ENCODE results near the gene RAB11FIP4.

The RAB11FIP4 gene

GRCh38 chr17:31369266-31369665 lies 22.2 kb upstream of the RAB11FIP4 start:
- no peak overlapping the region for H3K27ac ChIP-seq (ENCODE audit: low read depth, low read length)
- H3K9me3 ChIP-seq (ENCODE audit: control insufficient read depth, insufficient read depth, low read length): no peaks in the 10 kb centered on the region
- H3K9me2 ChIP-seq (replicated peaks; ENCODE audit: control insufficient read depth, low read length): no peaks in the 10 kb centered on the region
- H3K36me3 ChIP-seq (ENCODE audit: control insufficient read depth, low read length): peaks cover 41% of the 10 kb centered on the region
- peaks cover 5% of the 10 kb centered on the region; the same call in 1 of the 2 replicates for H3F3A ChIP-seq (ENCODE audit: control insufficient read depth, insufficient read depth)
- no peak overlapping the region for H3K4me2 ChIP-seq (ENCODE audit: low read length)
- peaks cover 21% of the 10 kb centered on the region for H3K4me1 ChIP-seq (ENCODE audit: control insufficient read depth, low read length)
- no peaks in the 10 kb centered on the region for H3K27me3 ChIP-seq (ENCODE audit: control insufficient read depth, low read length)
- no peaks in the 10 kb centered on the region for H3K79me2 ChIP-seq (ENCODE audit: control insufficient read depth, low read length)
- no peaks in the 10 kb centered on the region for H4K20me1 ChIP-seq (ENCODE audit: control insufficient read depth, insufficient read depth, low read depth, low read length)
- no peak for TF ChIP-seq EZH2phosphoT487 (IDR thresholded peaks at IDR 0.05; ENCODE audit: borderline replicate concordance, low read length)
- TF ChIP-seq CTCF (IDR thresholded peaks at IDR 0.05; ENCODE audit: low read depth, low read length, poor library complexity, severe bottlenecking): no peak
- no peak overlapping the region for H3K4me3 ChIP-seq (ENCODE audit: low read length)

GRCh38 chr17:31371511-31372097 lies 19.9 kb upstream of the RAB11FIP4 start:
- H3K4me2 ChIP-seq (ENCODE audit: low read length): no peak overlapping the region
- TF ChIP-seq CTCF (IDR thresholded peaks at IDR 0.05; ENCODE audit: low read depth, low read length, poor library complexity, severe bottlenecking) (no peak), EZH2phosphoT487 (IDR thresholded peaks at IDR 0.05; ENCODE audit: borderline replicate concordance, low read length) (no peak)
- peaks cover 5% of the 10 kb centered on the region; the same call in 1 of the 2 replicates for H3F3A ChIP-seq (ENCODE audit: control insufficient read depth, insufficient read depth)
- H3K36me3 ChIP-seq (ENCODE audit: control insufficient read depth, low read length): peaks cover 42% of the 10 kb centered on the region
- no peaks in the 10 kb centered on the region for H3K79me2 ChIP-seq (ENCODE audit: control insufficient read depth, low read length)
- H3K27ac ChIP-seq (ENCODE audit: low read depth, low read length): no peak overlapping the region
- no peaks in the 10 kb centered on the region for H3K27me3 ChIP-seq (ENCODE audit: control insufficient read depth, low read length)
- H3K4me3 ChIP-seq (ENCODE audit: low read length): no peak overlapping the region
- no peaks in the 10 kb centered on the region for H3K9me2 ChIP-seq (replicated peaks; ENCODE audit: control insufficient read depth, low read length)
- no peaks in the 10 kb centered on the region for H4K20me1 ChIP-seq (ENCODE audit: control insufficient read depth, insufficient read depth, low read depth, low read length)
- H3K4me1 ChIP-seq (ENCODE audit: control insufficient read depth, low read length): peaks cover 21% of the 10 kb centered on the region
- H3K9me3 ChIP-seq (ENCODE audit: control insufficient read depth, insufficient read depth, low read length): no peaks in the 10 kb centered on the region

DNA sequence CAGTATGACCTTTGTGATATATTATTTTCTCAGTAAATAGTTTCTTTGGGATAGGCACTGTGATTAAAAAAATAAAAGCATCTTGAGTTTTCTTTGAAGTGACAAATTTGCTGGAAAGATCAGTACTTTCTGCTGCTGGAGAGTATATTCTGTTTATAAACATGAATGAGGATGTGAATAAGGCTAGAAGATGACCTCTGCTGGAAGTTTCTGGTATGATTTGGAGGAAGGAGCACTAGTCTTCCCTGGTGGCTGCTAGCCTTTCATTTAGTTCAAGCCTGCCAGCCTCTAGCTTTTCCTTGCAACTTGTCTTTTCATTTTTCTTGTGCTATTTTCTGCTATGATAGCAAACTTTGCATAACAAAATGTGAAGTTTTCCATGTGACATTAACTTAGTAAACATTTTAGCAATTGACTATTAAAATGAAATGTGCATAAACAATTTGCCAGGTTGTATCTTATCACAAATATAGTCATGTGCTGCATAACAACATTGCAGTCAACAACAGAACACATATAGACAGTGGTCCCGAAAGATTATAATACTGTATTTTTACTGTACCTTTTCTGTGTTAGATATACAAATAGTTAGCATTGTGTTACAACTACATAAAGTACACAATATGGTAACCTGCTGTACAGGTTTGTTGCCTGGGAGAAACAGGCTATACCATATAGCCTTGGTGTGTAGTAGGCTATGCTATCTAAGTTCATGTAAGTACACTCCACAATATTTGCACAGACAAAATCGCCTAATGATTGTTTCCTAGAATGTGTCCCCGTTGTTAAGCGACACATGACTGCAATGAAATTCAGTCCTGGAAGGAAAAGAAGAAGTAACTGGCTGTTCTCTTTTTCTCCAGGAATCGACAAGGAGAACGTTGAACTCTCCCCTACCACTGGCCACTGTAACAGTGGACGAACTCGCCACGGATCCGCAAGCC lies 18.1 kb upstream of the RAB11FIP4 start:
- no peaks in the 10 kb centered on the region for H3K9me2 ChIP-seq (replicated peaks; ENCODE audit: control insufficient read depth, low read length)
- no peaks in the 10 kb centered on the region for H4K20me1 ChIP-seq (ENCODE audit: control insufficient read depth, insufficient read depth, low read depth, low read length)
- H3K4me3 ChIP-seq (ENCODE audit: low read length): no peak overlapping the region
- peaks cover 5% of the 10 kb centered on the region; the same call in 1 of the 2 replicates for H3F3A ChIP-seq (ENCODE audit: control insufficient read depth, insufficient read depth)
- no peaks in the 10 kb centered on the region for H3K27me3 ChIP-seq (ENCODE audit: control insufficient read depth, low read length)
- peaks cover 21% of the 10 kb centered on the region for H3K4me1 ChIP-seq (ENCODE audit: control insufficient read depth, low read length)
- no peak overlapping the region for H3K4me2 ChIP-seq (ENCODE audit: low read length)
- peak; percentile 59 for TF ChIP-seq CTCF (IDR thresholded peaks at IDR 0.05; ENCODE audit: low read depth, low read length, poor library complexity, severe bottlenecking)
- no peak for TF ChIP-seq EZH2phosphoT487 (IDR thresholded peaks at IDR 0.05; ENCODE audit: borderline replicate concordance, low read length)
- no peak overlapping the region for H3K27ac ChIP-seq (ENCODE audit: low read depth, low read length)
- no peaks in the 10 kb centered on the region for H3K9me3 ChIP-seq (ENCODE audit: control insufficient read depth, insufficient read depth, low read length)
- peaks cover 36% of the 10 kb centered on the region for H3K36me3 ChIP-seq (ENCODE audit: control insufficient read depth, low read length)
- H3K79me2 ChIP-seq (ENCODE audit: control insufficient read depth, low read length): no peaks in the 10 kb centered on the region
